ENCODE results near the gene SEM1.

Gene SEM1

DNA sequence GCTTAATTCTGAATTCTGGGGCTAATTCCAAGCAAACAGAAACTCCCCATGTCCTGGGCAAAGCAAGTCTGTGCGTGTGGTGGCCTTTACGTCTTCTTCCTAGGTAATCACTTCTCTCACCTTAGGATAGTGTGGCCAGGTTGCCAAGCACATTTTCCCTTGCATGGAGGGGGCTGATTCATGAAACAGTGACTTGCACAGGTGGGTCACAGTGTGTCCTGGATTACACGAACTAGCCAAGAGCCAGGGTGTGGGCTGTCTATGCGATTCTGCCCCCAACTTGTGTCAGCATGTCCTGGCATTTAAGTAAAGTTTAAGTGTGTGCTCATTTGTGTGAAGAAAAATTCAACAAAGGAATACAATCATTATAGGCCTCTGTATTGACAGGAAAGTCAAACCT, 18.5 kb upstream of the SEM1 start:
- TF ChIP-seq TOX (CRISPR knock-in tag; IDR thresholded peaks at IDR 0.05; ENCODE audit: borderline replicate concordance) (no peak), ISL1 (CRISPR knock-in tag; IDR thresholded peaks at IDR 0.05) (no peak), ARNTL (CRISPR knock-in tag; IDR thresholded peaks at IDR 0.05; ENCODE audit: borderline replicate concordance, low read depth) (no peak), OSR1 (CRISPR knock-in tag; IDR thresholded peaks at IDR 0.05) (no peak), PPARA (CRISPR knock-in tag; IDR thresholded peaks at IDR 0.05; ENCODE audit: borderline replicate concordance) (no peak), SNAI2 (CRISPR knock-in tag; IDR thresholded peaks at IDR 0.05) (no peak), CSDC2 (CRISPR knock-in tag; IDR thresholded peaks at IDR 0.05) (no peak), GLIS3 (CRISPR knock-in tag; IDR thresholded peaks at IDR 0.05) (no peak), RARB (CRISPR knock-in tag; IDR thresholded peaks at IDR 0.05) (no peak)
- TF ChIP-seq, protein P1, sequence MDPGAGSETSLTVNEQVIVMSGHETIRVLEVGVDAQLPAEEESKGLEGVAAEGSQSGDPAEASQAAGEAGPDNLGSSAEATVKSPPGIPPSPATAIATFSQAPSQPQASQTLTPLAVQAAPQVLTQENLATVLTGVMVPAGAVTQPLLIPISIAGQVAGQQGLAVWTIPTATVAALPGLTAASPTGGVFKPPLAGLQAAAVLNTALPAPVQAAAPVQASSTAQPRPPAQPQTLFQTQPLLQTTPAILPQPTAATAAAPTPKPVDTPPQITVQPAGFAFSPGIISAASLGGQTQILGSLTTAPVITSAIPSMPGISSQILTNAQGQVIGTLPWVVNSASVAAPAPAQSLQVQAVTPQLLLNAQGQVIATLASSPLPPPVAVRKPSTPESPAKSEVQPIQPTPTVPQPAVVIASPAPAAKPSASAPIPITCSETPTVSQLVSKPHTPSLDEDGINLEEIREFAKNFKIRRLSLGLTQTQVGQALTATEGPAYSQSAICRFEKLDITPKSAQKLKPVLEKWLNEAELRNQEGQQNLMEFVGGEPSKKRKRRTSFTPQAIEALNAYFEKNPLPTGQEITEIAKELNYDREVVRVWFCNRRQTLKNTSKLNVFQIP (CRISPR knock-in tag; IDR thresholded peaks at IDR 0.05; ENCODE audit: borderline replicate concordance, low read depth): no peak
- TF ChIP-seq, protein P2, sequence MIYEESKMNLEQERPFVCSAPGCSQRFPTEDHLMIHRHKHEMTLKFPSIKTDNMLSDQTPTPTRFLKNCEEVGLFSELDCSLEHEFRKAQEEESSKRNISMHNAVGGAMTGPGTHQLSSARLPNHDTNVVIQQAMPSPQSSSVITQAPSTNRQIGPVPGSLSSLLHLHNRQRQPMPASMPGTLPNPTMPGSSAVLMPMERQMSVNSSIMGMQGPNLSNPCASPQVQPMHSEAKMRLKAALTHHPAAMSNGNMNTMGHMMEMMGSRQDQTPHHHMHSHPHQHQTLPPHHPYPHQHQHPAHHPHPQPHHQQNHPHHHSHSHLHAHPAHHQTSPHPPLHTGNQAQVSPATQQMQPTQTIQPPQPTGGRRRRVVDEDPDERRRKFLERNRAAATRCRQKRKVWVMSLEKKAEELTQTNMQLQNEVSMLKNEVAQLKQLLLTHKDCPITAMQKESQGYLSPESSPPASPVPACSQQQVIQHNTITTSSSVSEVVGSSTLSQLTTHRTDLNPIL (CRISPR knock-in tag; IDR thresholded peaks at IDR 0.05; ENCODE audit: low read depth): no peak
- ATAC-seq: no peak

DNA sequence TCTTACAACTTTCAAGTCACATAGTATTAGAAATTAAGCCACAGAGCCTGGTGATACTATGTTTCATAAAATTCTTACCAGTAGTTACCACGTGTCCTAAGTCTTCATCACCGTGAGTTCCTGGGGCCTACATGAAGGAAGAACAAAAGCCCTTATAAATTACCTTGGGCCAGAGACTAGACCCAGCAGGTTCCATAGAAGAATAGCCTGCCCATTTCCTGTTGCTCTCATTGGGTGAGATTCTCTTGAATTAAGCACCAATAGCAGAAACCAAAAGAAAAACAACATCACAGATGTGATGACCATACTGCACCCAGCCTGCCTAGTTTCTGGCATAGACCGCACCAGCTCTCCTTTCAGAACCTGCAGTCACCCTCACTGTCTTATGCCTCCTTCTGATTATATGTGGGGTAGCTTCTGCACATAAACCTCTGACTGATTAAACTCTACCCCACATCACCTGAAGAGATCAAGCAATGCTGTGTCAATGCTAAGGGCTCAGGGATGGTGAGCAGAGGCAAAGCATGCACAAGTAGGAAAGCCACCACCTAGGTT, 18.0 kb upstream of the SEM1 start:
- ATAC-seq: no peak
- TF ChIP-seq ZNF565 (CRISPR knock-in tag; conservative IDR thresholded peaks at IDR 0.05; ENCODE audit: low read depth) (no peak), BACH2 (CRISPR knock-in tag; IDR thresholded peaks at IDR 0.05; ENCODE audit: borderline replicate concordance) (no peak), TCF4 (CRISPR knock-in tag; IDR thresholded peaks at IDR 0.05; ENCODE audit: borderline replicate concordance) (no peak), ZFP3 (CRISPR knock-in tag; IDR thresholded peaks at IDR 0.05) (no peak), ZFP30 (CRISPR knock-in tag; IDR thresholded peaks at IDR 0.05) (no peak), SNAI2 (CRISPR knock-in tag; IDR thresholded peaks at IDR 0.05) (no peak), ISL1 (CRISPR knock-in tag; IDR thresholded peaks at IDR 0.05) (no peak), PPARA (CRISPR knock-in tag; IDR thresholded peaks at IDR 0.05; ENCODE audit: borderline replicate concordance) (no peak), GLIS3 (CRISPR knock-in tag; IDR thresholded peaks at IDR 0.05) (no peak), ZC3H10 (CRISPR knock-in tag; IDR thresholded peaks at IDR 0.05) (no peak), ARNTL (CRISPR knock-in tag; IDR thresholded peaks at IDR 0.05; ENCODE audit: borderline replicate concordance, low read depth) (no peak)
- TF ChIP-seq, protein P1 (CRISPR knock-in tag; IDR thresholded peaks at IDR 0.05; ENCODE audit: borderline replicate concordance, low read depth): no peak

DNA sequence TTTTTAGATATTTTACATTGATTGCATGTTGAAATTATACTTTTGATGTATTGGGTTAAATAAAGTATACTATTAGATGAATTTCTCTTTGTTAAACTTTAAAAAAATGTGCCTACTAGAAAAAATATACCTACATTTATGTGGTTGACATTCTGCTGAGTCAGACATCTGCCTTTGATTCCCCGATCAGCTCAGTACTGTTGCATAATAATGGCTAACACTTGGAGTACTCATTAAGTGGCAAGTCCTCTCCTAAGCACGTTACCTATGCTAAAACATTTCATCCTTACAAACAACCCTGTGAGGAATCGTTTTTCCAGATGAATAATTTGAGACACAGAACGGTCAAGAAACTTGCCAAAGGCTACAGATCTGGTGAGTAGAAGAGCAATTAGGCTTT, 14.0 kb upstream of the SEM1 start:
- no peak for ATAC-seq
- TF ChIP-seq TOX (CRISPR knock-in tag; IDR thresholded peaks at IDR 0.05; ENCODE audit: borderline replicate concordance): no peak
- no peak for TF ChIP-seq ZNF70 (CRISPR knock-in tag; IDR thresholded peaks at IDR 0.05)
- TF ChIP-seq ZC3H10 (CRISPR knock-in tag; IDR thresholded peaks at IDR 0.05): no peak
- TF ChIP-seq, protein P3, sequence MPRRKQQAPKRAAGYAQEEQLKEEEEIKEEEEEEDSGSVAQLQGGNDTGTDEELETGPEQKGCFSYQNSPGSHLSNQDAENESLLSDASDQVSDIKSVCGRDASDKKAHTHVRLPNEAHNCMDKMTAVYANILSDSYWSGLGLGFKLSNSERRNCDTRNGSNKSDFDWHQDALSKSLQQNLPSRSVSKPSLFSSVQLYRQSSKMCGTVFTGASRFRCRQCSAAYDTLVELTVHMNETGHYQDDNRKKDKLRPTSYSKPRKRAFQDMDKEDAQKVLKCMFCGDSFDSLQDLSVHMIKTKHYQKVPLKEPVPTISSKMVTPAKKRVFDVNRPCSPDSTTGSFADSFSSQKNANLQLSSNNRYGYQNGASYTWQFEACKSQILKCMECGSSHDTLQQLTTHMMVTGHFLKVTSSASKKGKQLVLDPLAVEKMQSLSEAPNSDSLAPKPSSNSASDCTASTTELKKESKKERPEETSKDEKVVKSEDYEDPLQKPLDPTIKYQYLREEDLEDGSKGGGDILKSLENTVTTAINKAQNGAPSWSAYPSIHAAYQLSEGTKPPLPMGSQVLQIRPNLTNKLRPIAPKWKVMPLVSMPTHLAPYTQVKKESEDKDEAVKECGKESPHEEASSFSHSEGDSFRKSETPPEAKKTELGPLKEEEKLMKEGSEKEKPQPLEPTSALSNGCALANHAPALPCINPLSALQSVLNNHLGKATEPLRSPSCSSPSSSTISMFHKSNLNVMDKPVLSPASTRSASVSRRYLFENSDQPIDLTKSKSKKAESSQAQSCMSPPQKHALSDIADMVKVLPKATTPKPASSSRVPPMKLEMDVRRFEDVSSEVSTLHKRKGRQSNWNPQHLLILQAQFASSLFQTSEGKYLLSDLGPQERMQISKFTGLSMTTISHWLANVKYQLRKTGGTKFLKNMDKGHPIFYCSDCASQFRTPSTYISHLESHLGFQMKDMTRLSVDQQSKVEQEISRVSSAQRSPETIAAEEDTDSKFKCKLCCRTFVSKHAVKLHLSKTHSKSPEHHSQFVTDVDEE (CRISPR knock-in tag; IDR thresholded peaks at IDR 0.05): no peak
- TF ChIP-seq BACH2 (CRISPR knock-in tag; IDR thresholded peaks at IDR 0.05; ENCODE audit: borderline replicate concordance): no peak
- TF ChIP-seq PPARA (CRISPR knock-in tag; IDR thresholded peaks at IDR 0.05; ENCODE audit: borderline replicate concordance): no peak
- TF ChIP-seq, protein P2 (CRISPR knock-in tag; IDR thresholded peaks at IDR 0.05; ENCODE audit: low read depth): no peak
- no peak for TF ChIP-seq SNAI2 (CRISPR knock-in tag; IDR thresholded peaks at IDR 0.05)
- TF ChIP-seq, protein P1 (CRISPR knock-in tag; IDR thresholded peaks at IDR 0.05; ENCODE audit: borderline replicate concordance, low read depth): no peak
- no peak for TF ChIP-seq TCF4 (CRISPR knock-in tag; IDR thresholded peaks at IDR 0.05; ENCODE audit: borderline replicate concordance)
- TF ChIP-seq, protein P4, sequence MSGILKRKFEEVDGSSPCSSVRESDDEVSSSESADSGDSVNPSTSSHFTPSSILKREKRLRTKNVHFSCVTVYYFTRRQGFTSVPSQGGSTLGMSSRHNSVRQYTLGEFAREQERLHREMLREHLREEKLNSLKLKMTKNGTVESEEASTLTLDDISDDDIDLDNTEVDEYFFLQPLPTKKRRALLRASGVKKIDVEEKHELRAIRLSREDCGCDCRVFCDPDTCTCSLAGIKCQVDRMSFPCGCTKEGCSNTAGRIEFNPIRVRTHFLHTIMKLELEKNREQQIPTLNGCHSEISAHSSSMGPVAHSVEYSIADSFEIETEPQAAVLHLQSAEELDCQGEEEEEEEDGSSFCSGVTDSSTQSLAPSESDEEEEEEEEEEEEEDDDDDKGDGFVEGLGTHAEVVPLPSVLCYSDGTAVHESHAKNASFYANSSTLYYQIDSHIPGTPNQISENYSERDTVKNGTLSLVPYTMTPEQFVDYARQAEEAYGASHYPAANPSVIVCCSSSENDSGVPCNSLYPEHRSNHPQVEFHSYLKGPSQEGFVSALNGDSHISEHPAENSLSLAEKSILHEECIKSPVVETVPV (CRISPR knock-in tag; IDR thresholded peaks at IDR 0.05): no peak
- no peak for TF ChIP-seq ARNTL (CRISPR knock-in tag; IDR thresholded peaks at IDR 0.05; ENCODE audit: borderline replicate concordance, low read depth)
- TF ChIP-seq ZFP3 (CRISPR knock-in tag; IDR thresholded peaks at IDR 0.05): no peak
- no peak for TF ChIP-seq CSDC2 (CRISPR knock-in tag; IDR thresholded peaks at IDR 0.05)
- TF ChIP-seq, protein P5, sequence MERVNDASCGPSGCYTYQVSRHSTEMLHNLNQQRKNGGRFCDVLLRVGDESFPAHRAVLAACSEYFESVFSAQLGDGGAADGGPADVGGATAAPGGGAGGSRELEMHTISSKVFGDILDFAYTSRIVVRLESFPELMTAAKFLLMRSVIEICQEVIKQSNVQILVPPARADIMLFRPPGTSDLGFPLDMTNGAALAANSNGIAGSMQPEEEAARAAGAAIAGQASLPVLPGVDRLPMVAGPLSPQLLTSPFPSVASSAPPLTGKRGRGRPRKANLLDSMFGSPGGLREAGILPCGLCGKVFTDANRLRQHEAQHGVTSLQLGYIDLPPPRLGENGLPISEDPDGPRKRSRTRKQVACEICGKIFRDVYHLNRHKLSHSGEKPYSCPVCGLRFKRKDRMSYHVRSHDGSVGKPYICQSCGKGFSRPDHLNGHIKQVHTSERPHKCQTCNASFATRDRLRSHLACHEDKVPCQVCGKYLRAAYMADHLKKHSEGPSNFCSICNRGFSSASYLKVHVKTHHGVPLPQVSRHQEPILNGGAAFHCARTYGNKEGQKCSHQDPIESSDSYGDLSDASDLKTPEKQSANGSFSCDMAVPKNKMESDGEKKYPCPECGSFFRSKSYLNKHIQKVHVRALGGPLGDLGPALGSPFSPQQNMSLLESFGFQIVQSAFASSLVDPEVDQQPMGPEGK (CRISPR knock-in tag; IDR thresholded peaks at IDR 0.05; ENCODE audit: borderline replicate concordance): no peak
- TF ChIP-seq ZFP30 (CRISPR knock-in tag; IDR thresholded peaks at IDR 0.05): no peak
- TF ChIP-seq ESRRG (CRISPR knock-in tag; IDR thresholded peaks at IDR 0.05): no peak
